Amygdala (tissue), 56 donors: ENCODE data around the gene VAMP4.
"Not testable (repeated sequence)": the region's sequence is repeated elsewhere in the genome, so short reads cannot be mapped to it uniquely, and the experiment has no call there.

Experiments
- DNase-seq, 56 donors: peaks; one replicate each; lab custom pipeline; 2025; lab: John Stamatoyannopoulos, UW

Gene VAMP4

DNA sequence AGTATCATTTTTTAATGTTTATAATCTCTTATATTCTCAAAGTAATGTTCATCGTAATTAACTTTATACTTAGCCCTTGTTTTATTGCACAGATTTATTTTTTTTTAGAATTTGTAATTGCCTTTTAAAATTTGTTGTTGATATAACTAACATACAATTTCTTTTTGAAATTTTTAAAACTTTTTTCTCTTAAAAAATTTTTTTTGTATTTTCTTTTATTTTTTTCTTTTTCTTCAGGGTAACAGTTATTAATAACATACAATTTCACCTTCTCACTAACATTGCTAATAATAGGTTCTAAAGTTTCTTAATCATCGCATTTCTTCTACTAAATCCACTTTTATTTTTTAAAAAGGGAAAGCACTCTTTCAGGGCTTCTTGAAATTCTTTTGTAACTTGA, 11.3 kb upstream of the VAMP4 start:
- DNase-seq, result no peak

DNA sequence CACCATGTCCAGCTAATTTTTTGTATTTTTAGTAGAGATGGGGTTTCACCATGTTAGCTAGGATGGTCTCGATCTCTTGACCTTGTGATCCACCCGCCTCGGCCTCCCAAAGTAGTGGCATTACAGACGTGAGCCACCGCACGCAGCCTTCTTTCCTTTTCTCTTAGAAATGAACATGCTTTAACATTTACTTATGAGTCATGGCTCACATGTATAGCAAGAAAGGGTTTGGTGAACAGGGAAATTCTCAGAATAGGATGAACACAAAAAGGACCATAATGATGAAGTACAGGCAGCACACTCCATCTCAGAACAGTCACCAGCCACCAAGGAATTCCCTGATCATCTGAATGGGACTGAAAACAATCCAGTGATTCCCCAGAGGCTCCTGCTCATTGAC, 9.4 kb upstream of the VAMP4 start:
- no peak for DNase-seq

GRCh38 chr1:171748651-171749050, 6.8 kb upstream of the VAMP4 start:
- no peak for DNase-seq

DNA sequence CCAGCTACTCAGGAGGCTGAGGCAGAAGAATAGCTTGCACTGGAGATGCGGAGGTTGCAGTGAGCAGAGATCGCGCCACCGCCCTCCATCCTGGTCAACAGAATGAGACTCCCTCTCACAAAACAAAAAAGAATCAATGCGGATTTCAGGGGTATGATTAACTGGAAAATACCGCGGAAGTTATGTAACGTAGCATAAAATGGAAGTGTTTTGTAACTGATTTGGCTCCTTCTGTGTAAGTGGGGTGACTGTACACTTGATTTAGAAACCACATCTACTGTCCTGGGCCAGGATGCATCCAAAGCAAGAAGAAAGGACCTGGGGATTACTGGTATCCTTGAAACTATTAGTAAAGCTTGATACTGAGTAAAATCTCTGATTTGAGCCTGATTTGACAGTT, 3.1 kb upstream of the VAMP4 start:
- DNase-seq, result no peak

GRCh38 chr1:171743081-171743870, 1.4 kb upstream of the VAMP4 start:
- DNase-seq, result peak in 1 of 56 donors; percentile 3

GRCh38 chr1:171742577-171742922, 685 bp upstream of the VAMP4 start:
- peak in 33 of 56 donors; percentile 6 to 67 (median 31) for DNase-seq

GRCh38 chr1:171740987-171741871, 636 bp downstream of the VAMP4 start:
- DNase-seq, result peak in 39 of 56 donors; percentile 1 to 67 (median 25)

- no peak for DNase-seq
These were observed 1.5 kb downstream of the VAMP4 start for GRCh38 chr1:171740356-171740863.

- no peak for DNase-seq
These were observed 2.2 kb downstream of the VAMP4 start for GRCh38 chr1:171739656-171740055.

- no peak for DNase-seq
These were observed 3.0 kb downstream of the VAMP4 start for GRCh38 chr1:171738911-171739310.

- no peak for DNase-seq
These were observed 5.7 kb downstream of the VAMP4 start for GRCh38 chr1:171736196-171736595.

GRCh38 chr1:171730052-171730451, 11.8 kb downstream of the VAMP4 start:
- DNase-seq, result no peak

GRCh38 chr1:171727778-171728177, 14.1 kb downstream of the VAMP4 start:
- no peak for DNase-seq

- not testable (repeated sequence) for DNase-seq
These were observed 18.7 kb downstream of the VAMP4 start for GRCh38 chr1:171723180-171723579.

- DNase-seq, result no peak
These were observed 23.0 kb downstream of the VAMP4 start for GRCh38 chr1:171718848-171719247.

DNA sequence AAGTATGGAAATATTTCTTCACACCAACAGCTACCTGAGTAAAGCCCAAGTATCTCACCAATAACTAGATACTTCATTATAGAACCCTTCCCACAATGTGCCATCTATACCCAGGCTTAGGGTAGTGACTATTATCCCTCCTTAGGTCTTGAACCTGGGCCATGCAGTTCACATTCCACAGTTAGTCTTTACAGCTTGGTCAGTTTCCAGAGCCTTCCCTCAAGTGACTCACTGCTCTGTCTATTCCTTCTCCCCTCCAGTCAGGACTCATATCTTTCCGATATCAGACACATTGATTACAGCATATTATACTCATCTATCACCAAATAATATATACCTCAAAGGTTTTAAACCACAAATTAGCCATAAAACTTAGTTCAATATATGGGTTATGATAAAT, 23.6 kb downstream of the VAMP4 start:
- DNase-seq, result no peak

GRCh38 chr1:171717062-171717718, 24.7 kb downstream of the VAMP4 start:
- no peak for DNase-seq

- no peak for DNase-seq
These were observed 25.2 kb downstream of the VAMP4 start for GRCh38 chr1:171716616-171717015.

DNA sequence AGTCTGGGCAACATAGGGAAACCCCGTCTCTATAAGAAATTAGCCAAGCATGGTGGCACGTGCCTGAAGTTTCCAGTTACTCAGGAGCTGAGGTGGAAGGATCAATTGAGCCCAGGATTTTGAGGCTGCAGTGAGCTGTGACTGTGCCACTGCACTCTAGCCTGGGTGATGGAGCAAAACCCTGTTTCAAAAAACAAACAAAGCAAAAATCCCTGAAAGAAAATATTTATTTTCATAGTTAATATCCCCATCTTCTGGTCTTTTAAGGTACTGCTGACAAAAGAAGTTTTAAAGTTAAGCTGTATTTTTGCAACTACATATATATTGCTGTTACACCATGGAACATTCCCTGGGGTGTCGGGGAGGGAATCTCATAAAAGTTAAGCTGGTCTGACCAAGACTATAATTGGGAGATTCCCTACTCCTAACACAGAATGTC, 26.0 kb downstream of the VAMP4 start:
- no peak for DNase-seq

GRCh38 chr1:171712341-171712740, 29.5 kb downstream of the VAMP4 start:
- no peak for DNase-seq

- DNase-seq, result no peak
These were observed 30.2 kb downstream of the VAMP4 start for GRCh38 chr1:171711643-171712042.
